NCI-H510A treated with DMSO at 0.1 percent for 48 hours (cell line): Measurements from ENCODE around the gene PPM1A.
A peak's percentile ranks its signal among the peaks of the same experiment; 100 is the strongest.
"Not testable (repeated sequence)": the region's sequence is repeated elsewhere in the genome, so short reads cannot be mapped to it uniquely, and the experiment has no call there.

Experiments
- DNase-seq: peaks from one replicate; lab custom pipeline; 2025; lab: John Stamatoyannopoulos, UW

PPM1A gene

GRCh38 chr14:60266021-60266937, 17.3 kb downstream of the PPM1A start:
- DNase-seq, result no peak

GRCh38 chr14:60272177-60272576, 23.2 kb downstream of the PPM1A start:
- no peak for DNase-seq

- no peak for DNase-seq
These were observed 24.9 kb downstream of the PPM1A start for GRCh38 chr14:60273956-60274355.

DNA sequence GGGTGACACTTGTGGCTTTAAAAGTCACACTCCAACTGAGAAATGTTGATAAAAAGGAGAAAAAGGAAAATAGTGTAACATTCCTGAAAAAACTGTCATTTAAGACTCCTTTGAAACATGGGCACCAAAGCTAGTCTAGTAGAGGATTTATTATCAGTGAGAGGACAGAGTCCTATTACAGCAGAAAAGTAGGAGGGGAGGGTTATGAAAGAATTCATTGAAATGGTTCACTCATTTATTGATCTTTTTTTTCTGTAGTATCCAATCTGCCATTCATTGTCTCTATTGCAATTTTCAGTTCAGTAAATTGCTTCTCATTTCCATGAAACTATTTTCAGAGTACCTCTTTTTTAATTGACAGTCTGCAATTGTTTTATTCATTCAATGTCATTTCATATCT, 25.4 kb downstream of the PPM1A start:
- DNase-seq, result no peak

- DNase-seq, result no peak
These were observed 26.9 kb downstream of the PPM1A start for GRCh38 chr14:60275932-60276331.

DNA sequence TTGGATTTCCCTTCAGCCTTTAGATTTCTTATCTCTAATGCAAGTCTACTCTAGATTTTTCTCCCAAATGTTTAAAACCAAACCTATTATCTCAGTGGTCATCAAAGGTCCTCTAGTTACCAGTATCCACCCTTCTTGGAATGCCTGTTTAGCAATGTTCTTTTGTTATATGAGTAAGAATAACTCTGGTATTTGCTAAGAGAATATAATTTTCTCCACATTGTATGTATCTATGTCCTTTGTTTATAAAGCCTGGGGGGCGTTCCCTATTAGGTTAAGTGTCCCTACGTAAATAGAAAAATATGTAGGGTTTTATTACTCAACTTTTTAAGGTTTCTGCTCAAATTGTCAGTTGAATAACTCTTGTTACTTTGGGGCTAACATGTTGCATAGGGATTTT, 27.3 kb downstream of the PPM1A start:
- DNase-seq, result no peak

- no peak for DNase-seq
These were observed 28.7 kb downstream of the PPM1A start for GRCh38 chr14:60277605-60278190.

GRCh38 chr14:60278350-60278749, 29.3 kb downstream of the PPM1A start:
- no peak for DNase-seq

GRCh38 chr14:60287452-60287851, 38.4 kb downstream of the PPM1A start:
- no peak for DNase-seq

- DNase-seq, result no peak
These were observed 39.3 kb downstream of the PPM1A start for GRCh38 chr14:60288279-60288678.

DNA sequence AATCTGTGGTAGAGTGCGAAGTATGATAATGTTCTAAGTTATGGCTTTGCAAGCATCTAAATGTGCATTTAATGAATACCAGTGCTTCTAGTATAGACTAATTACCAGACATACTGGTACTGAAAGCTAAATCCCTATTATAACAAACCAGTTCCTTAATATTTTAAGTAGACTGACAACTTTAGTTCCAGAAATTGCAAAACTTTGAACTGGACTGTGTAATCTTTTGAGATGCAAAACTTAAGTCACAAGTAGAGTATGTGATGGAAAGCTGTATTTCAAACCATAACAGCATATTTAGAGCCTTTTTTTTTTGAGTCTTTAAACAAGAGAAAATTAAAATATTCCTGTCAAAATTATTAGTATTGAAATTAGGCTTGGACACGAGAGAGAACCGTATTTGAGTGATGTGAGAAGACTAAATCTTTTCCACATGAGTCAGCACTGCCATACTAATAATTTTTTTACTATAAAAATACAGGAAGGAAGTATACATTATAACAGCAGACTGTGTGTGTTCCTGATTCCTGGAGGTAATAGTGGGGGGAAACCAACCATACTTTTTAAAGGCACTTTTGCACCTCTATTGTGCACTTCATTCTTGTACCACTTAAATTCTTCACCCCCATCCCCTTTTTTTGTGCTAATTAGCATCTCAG, 45.5 kb downstream of the PPM1A start:
- no peak for DNase-seq

DNA sequence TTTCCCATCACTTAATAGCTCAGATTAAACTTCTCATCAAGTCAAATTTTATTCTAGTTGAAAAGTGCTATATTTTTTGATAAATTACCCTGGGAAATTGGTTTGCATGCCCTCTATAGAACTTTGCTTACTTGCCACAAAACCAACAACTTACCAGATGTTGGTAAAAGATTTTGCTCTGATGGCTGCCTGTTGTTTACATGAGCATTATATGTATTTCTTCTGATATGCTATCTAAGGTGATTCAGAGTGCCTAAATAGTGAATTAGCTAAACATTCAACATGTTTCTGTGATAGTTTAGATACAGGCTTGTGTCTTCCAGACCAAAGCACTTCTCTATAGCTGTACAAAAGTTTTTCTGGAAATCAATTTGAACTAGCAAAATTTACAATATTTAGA, 51.0 kb downstream of the PPM1A start:
- no peak for DNase-seq

DNA sequence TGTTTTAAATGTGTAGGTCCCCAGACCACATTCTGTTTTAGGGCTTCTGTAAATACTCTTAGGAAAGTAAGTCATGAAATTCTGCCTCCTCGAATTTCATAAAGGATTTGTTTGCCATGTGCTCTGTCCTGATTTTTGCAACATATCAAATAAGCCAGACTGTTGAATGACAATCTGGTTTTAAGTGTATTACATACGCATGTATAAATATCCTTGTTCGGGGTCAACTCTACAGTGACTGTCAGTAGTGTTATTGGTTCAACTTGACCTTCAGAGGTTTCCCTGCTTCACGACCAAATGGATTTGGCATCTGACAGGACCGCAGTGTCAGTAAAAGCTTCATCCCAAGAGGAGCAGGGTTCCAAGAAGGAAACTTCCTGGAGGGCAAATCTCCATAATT, 52.7 kb downstream of the PPM1A start:
- no peak for DNase-seq

GRCh38 chr14:60302663-60303062, 53.6 kb downstream of the PPM1A start:
- no peak for DNase-seq

GRCh38 chr14:60303745-60304144, 54.7 kb downstream of the PPM1A start:
- DNase-seq, result no peak

- no peak for DNase-seq
These were observed 55.5 kb downstream of the PPM1A start for GRCh38 chr14:60304509-60304908.

DNA sequence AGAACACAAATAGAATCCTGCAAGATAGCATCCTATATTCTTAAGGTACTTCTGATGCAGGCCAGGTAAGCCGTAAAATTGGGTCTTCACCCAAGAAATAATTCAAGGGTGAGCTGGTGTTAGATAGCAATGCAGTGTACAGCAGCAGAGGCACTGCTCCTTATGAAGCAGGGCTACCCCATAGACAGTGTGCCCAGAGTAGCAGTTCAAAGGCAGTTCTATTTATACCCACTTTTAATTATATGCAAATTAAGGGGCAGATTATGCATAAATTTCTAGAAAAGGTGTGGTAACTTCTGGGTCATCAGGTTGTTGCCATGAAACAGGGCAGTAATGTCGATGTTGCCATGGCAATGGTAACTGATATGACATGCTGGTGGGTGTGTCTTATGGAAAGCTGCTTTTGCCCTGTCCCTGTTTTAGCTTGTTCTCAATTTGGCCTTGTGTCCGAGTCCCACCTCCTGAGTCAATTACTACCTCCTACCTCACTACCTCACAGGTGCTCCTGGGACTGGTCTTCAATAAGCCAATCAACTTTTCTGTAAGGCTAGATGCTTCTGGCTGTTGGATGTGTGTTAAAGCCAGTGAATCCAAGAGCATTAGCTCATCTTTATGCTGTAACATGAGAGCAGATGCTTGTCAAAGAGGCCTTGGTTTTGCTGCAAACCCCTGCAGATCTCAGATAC, 61.0 kb downstream of the PPM1A start:
- no peak for DNase-seq

DNA sequence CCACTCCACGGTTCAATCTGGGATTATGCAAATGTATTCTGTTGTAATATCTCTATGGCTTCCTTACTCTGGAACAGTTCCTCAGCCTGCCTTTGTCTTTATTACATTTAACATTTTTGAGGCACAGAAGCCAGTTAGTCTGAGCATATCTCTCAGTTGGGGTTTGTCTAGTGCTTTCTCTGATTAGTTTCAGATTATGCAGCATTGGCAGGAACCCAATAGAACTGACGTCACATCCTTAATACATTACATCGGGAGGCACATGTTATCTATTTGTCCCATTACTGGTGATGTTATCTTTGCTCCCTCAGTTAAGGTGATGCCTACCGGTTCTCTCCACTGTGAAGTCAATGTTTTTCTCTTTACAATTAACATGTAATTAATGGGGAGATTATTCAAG, 62.4 kb downstream of the PPM1A start:
- no peak for DNase-seq

GRCh38 chr14:60313093-60313492, 64.1 kb downstream of the PPM1A start:
- no peak for DNase-seq

- DNase-seq, result no peak
These were observed 66.4 kb downstream of the PPM1A start for GRCh38 chr14:60315196-60315990.

DNA sequence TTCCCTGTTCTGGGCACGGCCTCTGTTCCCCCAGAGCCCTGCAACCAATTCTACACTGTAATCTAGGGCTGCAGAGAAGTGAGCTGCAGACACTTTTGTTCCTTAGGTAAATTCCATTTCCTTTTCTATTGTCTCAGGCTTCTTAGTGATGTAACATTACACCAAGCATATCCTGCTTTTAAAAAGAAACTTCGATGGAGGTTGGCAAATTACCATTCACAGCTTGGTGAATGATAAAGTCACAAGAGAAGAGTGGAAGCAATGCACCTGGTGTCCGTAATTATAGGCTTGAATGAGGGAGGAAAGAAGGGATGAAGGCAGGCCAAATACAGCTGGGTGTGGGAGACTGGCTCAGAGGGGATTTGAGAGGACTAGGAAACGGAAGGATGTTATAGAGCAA, 68.6 kb downstream of the PPM1A start:
- DNase-seq, result peak; percentile 62

- DNase-seq, result not testable (repeated sequence)
These were observed 71.8 kb downstream of the PPM1A start for GRCh38 chr14:60320860-60321259.
